HepG2 (cell line): ENCODE results near the gene KDM8. TPM values are rescaled to one million over a fixed set of nuclear protein-coding genes. Genes with fewer than 3 reads are reported as not detected.
A peak's percentile ranks its signal among the peaks of the same experiment; 100 is the strongest.

ENCODE experiments used
- GATAD2A ChIP-seq: IDR thresholded peaks from 2 replicates; pipeline ENCODE4 v1.6.1; 2016
- HBP1 ChIP-seq: IDR thresholded peaks from 2 replicates; pipeline ENCODE4 v1.6.1; 2016; ENCODE audit warnings: low read depth, control low read depth
- HDAC2 ChIP-seq: sonication (generic); formaldehyde crosslinking; IDR thresholded peaks from 2 replicates; pipeline ENCODE4 v1.4.0; 2020; ENCODE audit warnings: missing genetic modification reagents
- HNF1B ChIP-seq: sonication (generic); formaldehyde crosslinking; IDR thresholded peaks from 2 replicates; pipeline ENCODE4 v1.5.1; 2020; ENCODE audit warnings: mild to moderate bottlenecking, moderate library complexity, missing genetic modification reagents
- MED8 ChIP-seq: sonication (generic); formaldehyde crosslinking; IDR thresholded peaks from 2 replicates; pipeline ENCODE4 v1.8.1; 2023; ENCODE audit warnings: mild to moderate bottlenecking, missing genetic modification reagents; ENCODE audit not compliant: insufficient replicate concordance
- PATZ1 ChIP-seq: sonication (generic); formaldehyde crosslinking; IDR thresholded peaks from 2 replicates; pipeline ENCODE4 v1.4.0; 2020; ENCODE audit warnings: missing genetic modification reagents
- PTBP1 ChIP-seq: fragments of 200-400 bp; formaldehyde crosslinking; IDR thresholded peaks from 2 replicates; pipeline ENCODE4 v1.6.1; 2018; ENCODE audit warnings: low read length, low read depth; ENCODE audit not compliant: poor library complexity, severe bottlenecking
- SRF ChIP-seq: IDR thresholded peaks from 2 replicates; pipeline ENCODE4 v1.6.1; 2011; ENCODE audit warnings: mild to moderate bottlenecking, low read depth, low read length, moderate library complexity
- STAG1 ChIP-seq: sonication (generic); formaldehyde crosslinking; IDR thresholded peaks from 2 replicates; pipeline ENCODE4 v1.4.0; 2020; ENCODE audit warnings: missing genetic modification reagents
- ZNF292 ChIP-seq: sonication (generic); formaldehyde crosslinking; IDR thresholded peaks from 2 replicates; pipeline ENCODE4 v1.8.1; 2022; ENCODE audit warnings: mild to moderate bottlenecking, low read depth, missing genetic modification reagents, borderline replicate concordance
- ZNF318 ChIP-seq: sonication (generic); formaldehyde crosslinking; IDR thresholded peaks from 2 replicates; pipeline ENCODE4 v1.4.0; 2020; ENCODE audit warnings: mild to moderate bottlenecking, missing genetic modification reagents
- ZNF343 ChIP-seq: sonication (generic); formaldehyde crosslinking; IDR thresholded peaks from 2 replicates; pipeline ENCODE4 v1.4.0; 2020; ENCODE audit warnings: mild to moderate bottlenecking, missing genetic modification reagents
- ZNF616 ChIP-seq: sonication (generic); formaldehyde crosslinking; IDR thresholded peaks from 2 replicates; pipeline ENCODE4 v1.5.0; 2020; ENCODE audit warnings: low read depth, mild to moderate bottlenecking, missing genetic modification reagents
- ZNF619 ChIP-seq: sonication (generic); formaldehyde crosslinking; IDR thresholded peaks from 2 replicates; pipeline ENCODE4 v1.4.0; 2020; ENCODE audit warnings: mild to moderate bottlenecking, missing genetic modification reagents
- ZNF629 ChIP-seq: sonication (generic); formaldehyde crosslinking; conservative IDR thresholded peaks from 2 replicates; pipeline ENCODE4 v1.5.0; 2020; ENCODE audit warnings: missing genetic modification reagents
- ZSCAN9 ChIP-seq: IDR thresholded peaks from 2 replicates; pipeline ENCODE4 v1.6.1; 2016; ENCODE audit warnings: borderline replicate concordance
- polyA plus RNA-seq, 8 experiments: library from polyadenylated mRNA; depleted of rRNA in 3 of 8; stranded (reverse) in 7 of 8; unstranded in 1 of 8; fragments of >200 nt; fragmentation: Illumina TruSeq in 4 of 8; extraction: Trizol in 4 of 8; gene quantifications; 2 replicates each; pipeline versions ENCODE4 v1.2.1 to v1.2.3, GENCODE V29; 2011 to 2016; ENCODE audit warnings: low read depth in 4 of 8, missing spikeins in 1 of 8, mixed read lengths in 1 of 8; ENCODE audit not compliant: insufficient read depth in 1 of 8
- total RNA-seq, 5 experiments: library from RNA; depleted of rRNA; stranded (reverse); fragments of >200 nt; fragmentation: Illumina TruSeq; extraction: Trizol; gene quantifications; 2 replicates each; pipeline ENCODE4 v1.2.3, GENCODE V29; 2016; ENCODE audit warnings: low read depth in 1 of 5

The KDM8 gene
- total and polyA plus RNA-seq, 2 of the 13 experiments (the other 11 are each of a cell fraction or from before 2014, with no cell fraction given), result 3.3 to 8.6 TPM

GRCh38 chr16:27202923-27203506 is 311 bp upstream of the KDM8 start (continued):
- TF ChIP-seq ZNF619 (CRISPR knock-in tag) (no peak), ZNF616 (CRISPR knock-in tag) (peak; percentile 53; the same call in 1 of the 2 replicates), PTBP1 (peak; percentile 95), HNF1B (no peak), HDAC2 (no peak), MED8 (peak; percentile 10), ZNF629 (CRISPR knock-in tag) (peak; percentile 85), ZNF318 (CRISPR knock-in tag) (peak; percentile 92; the same call in 1 of the 2 replicates), SRF (peak; percentile 99), ZSCAN9 (CRISPR knock-in tag) (no peak), ZNF343 (CRISPR knock-in tag) (no peak), STAG1 (0 out of 2 replicates have a peak, but pooled peaks have one; percentile 3), ZNF292 (no peak), PATZ1 (CRISPR knock-in tag) (peak; percentile 50; the same call in 1 of the 2 replicates), HBP1 (CRISPR knock-in tag) (peak; percentile 97), GATAD2A (CRISPR knock-in tag) (peak; percentile 86; the same call in 1 of the 2 replicates)
